H1 (cell line): ENCODE data around the gene TAF7. TPM values are rescaled to one million over a fixed set of nuclear protein-coding genes. Genes with fewer than 3 reads are reported as not detected.
"Not testable (repeated sequence)": the region's sequence is repeated elsewhere in the genome, so short reads cannot be mapped to it uniquely, and the experiment has no call there.

Experiments used
- CTCF ChIA-PET: fragments of 300-600 bp; sonication (Branson Sonifier 250); formaldehyde crosslinking; loops from one replicate; lab custom pipeline; 2021; ENCODE audit not compliant: partially characterized antibody; lab: Charles Lee
- POLR2A ChIA-PET: fragments of 300-600 bp; sonication (Branson Sonifier 250); formaldehyde crosslinking; loops from one replicate; lab custom pipeline; 2021; ENCODE audit warnings: inconsistent platforms; ENCODE audit not compliant: partially characterized antibody; lab: Charles Lee
- DNase-seq, 2 experiments: peaks; one replicate each; pipeline versions ENCODE4 v3.0.0 to v3.0.0-alpha.2; 2010 to 2022; ENCODE audit warnings: low spot score in 2 of 2, low read depth in 1 of 2, mixed read lengths in 1 of 2
- FAIRE-seq: peaks from 2 replicates; lab custom pipeline; 2011; peaks lifted over from hg19 to GRCh38; lab: Jason Lieb, UNC
- H2AFZ ChIP-seq: 2 replicates; pipeline ENCODE4 v1.8.1; 2012; ENCODE audit warnings: low read length, inconsistent platforms
- H2AK5ac ChIP-seq: 2 replicates; pipeline ENCODE4 v1.6.1; 2013; ENCODE audit warnings: low read depth, low read length
- H2BK120ac ChIP-seq: replicated peaks from 2 replicates; pipeline ENCODE3; 2013; ENCODE audit warnings: low read depth, low read length, inconsistent platforms
- H2BK12ac ChIP-seq: 2 replicates; pipeline ENCODE4 v1.6.1; 2013; ENCODE audit warnings: low read depth, low read length
- H2BK15ac ChIP-seq: 2 replicates; pipeline ENCODE4 v1.6.1; 2013; ENCODE audit warnings: low read length
- H2BK20ac ChIP-seq: 2 replicates; pipeline ENCODE4 v1.6.1; 2013; ENCODE audit warnings: low read length
- H2BK5ac ChIP-seq: 2 replicates; pipeline ENCODE4 v1.6.1; 2013; ENCODE audit warnings: low read depth, low read length
- H3K14ac ChIP-seq: 2 replicates; pipeline ENCODE4 v1.6.1; 2013; ENCODE audit warnings: inconsistent platforms; ENCODE audit not compliant: insufficient read length
- H3K18ac ChIP-seq: 2 replicates; pipeline ENCODE4 v1.6.1; 2013; ENCODE audit warnings: low read length; ENCODE audit errors: extremely low read depth
- H3K23ac ChIP-seq: 2 replicates; pipeline ENCODE4 v1.6.1; 2013; ENCODE audit warnings: inconsistent platforms; ENCODE audit not compliant: insufficient read length
- H3K23me2 ChIP-seq: 2 replicates; pipeline ENCODE4 v1.6.1; 2013; ENCODE audit warnings: low read depth, low read length
- H3K27ac ChIP-seq: 2 replicates; pipeline ENCODE4 v1.6.1; 2011; ENCODE audit warnings: low read depth, low read length, inconsistent platforms
- H3K27me3 ChIP-seq, 4 experiments: replicated peaks in 1 of 4; 1 replicate in 1 of 4; 2 replicates in 3 of 4; pipeline versions ENCODE4 v1.6.1 to v1.8.1; 2011 to 2013; ENCODE audit warnings: low read length in 3 of 4, mild to moderate bottlenecking in 3 of 4, inconsistent platforms in 2 of 4, mixed read lengths in 2 of 4, moderate library complexity in 1 of 4; ENCODE audit not compliant: control insufficient read depth in 3 of 4, insufficient read depth in 3 of 4; ENCODE audit errors: extremely low read depth in 1 of 4
- H3K36me3 ChIP-seq, 4 experiments: 2 replicates each; pipeline versions ENCODE4 v1.6.1 to v1.8.1; 2011 to 2013; ENCODE audit warnings: mild to moderate bottlenecking in 4 of 4, low read length in 3 of 4, moderate library complexity in 2 of 4, control low read depth in 1 of 4, inconsistent platforms in 1 of 4; ENCODE audit not compliant: insufficient read depth in 4 of 4, control insufficient read depth in 2 of 4
- H3K4ac ChIP-seq: replicated peaks from 2 replicates; pipeline ENCODE3; 2013; ENCODE audit warnings: low read length, low read depth, mixed read lengths, inconsistent platforms; ENCODE audit not compliant: insufficient read length
- H3K4me1 ChIP-seq, 4 experiments: replicated peaks in 1 of 4; 1 replicate in 1 of 4; 2 replicates in 3 of 4; pipeline versions ENCODE4 v1.6.1 to v1.8.1; 2011 to 2013; ENCODE audit warnings: low read length in 3 of 4, inconsistent platforms in 2 of 4, mixed read lengths in 1 of 4; ENCODE audit not compliant: insufficient read depth in 4 of 4, control insufficient read depth in 3 of 4
- H3K4me2 ChIP-seq, 2 experiments: 2 replicates each; pipeline versions ENCODE4 v1.6.1 to v1.8.1; 2011 to 2013; ENCODE audit warnings: low read depth in 2 of 2, low read length in 2 of 2, control low read depth in 1 of 2, inconsistent platforms in 1 of 2, mild to moderate bottlenecking in 1 of 2; ENCODE audit not compliant: insufficient read depth in 1 of 2
- H3K4me3 ChIP-seq, 4 experiments: fragments of 200-600, 300-600 bp in 1 of 4; sonication (generic), shearing (Covaris generic), sonication (Bioruptor Twin) in 1 of 4; 2 replicates each; pipeline versions ENCODE4 v1.5.1 to v1.8.1; 2011 to 2016; ENCODE audit warnings: low read length in 4 of 4, low read depth in 3 of 4, control low read depth in 2 of 4, inconsistent platforms in 2 of 4, mild to moderate bottlenecking in 2 of 4, mixed read lengths in 1 of 4, moderate library complexity in 1 of 4; ENCODE audit not compliant: insufficient read depth in 2 of 4; ENCODE audit errors: extremely low read depth in 1 of 4
- H3K56ac ChIP-seq: replicated peaks from 2 replicates; pipeline ENCODE3; 2013; ENCODE audit warnings: low read depth, mild to moderate bottlenecking, mixed read lengths, low read length, inconsistent platforms; ENCODE audit not compliant: insufficient read length
- H3K79me1 ChIP-seq: 2 replicates; pipeline ENCODE4 v1.6.1; 2013; ENCODE audit warnings: low read depth, low read length, control low read depth
- H3K79me2 ChIP-seq, 2 experiments: 2 replicates each; pipeline versions ENCODE4 v1.6.1 to v1.8.1; 2012 to 2013; ENCODE audit warnings: low read length in 2 of 2, mild to moderate bottlenecking in 2 of 2, inconsistent platforms in 1 of 2; ENCODE audit not compliant: insufficient read depth in 2 of 2, control insufficient read depth in 1 of 2
- H3K9ac ChIP-seq, 4 experiments: replicated peaks in 1 of 4; 1 replicate in 1 of 4; 2 replicates in 3 of 4; pipeline versions ENCODE4 v1.6.1 to v1.8.1; 2011 to 2013; ENCODE audit warnings: low read depth in 3 of 4, low read length in 3 of 4, control low read depth in 2 of 4, mild to moderate bottlenecking in 2 of 4, moderate library complexity in 2 of 4, inconsistent platforms in 1 of 4; ENCODE audit errors: extremely low read depth in 1 of 4
- H3K9me3 ChIP-seq, 2 experiments: 2 replicates each; pipeline versions ENCODE4 v1.6.1 to v1.8.1; 2012 to 2013; ENCODE audit warnings: mild to moderate bottlenecking in 2 of 2, moderate library complexity in 2 of 2, control low read depth in 1 of 2, inconsistent platforms in 1 of 2, low read depth in 1 of 2, low read length in 1 of 2, mixed read lengths in 1 of 2; ENCODE audit not compliant: insufficient read depth in 2 of 2
- H4K20me1 ChIP-seq, 2 experiments: replicated peaks in 1 of 2; 2 replicates each; pipeline versions ENCODE3 to v1.8.1; 2011 to 2013; ENCODE audit warnings: inconsistent platforms in 2 of 2, low read length in 2 of 2, mild to moderate bottlenecking in 1 of 2; ENCODE audit not compliant: insufficient read depth in 2 of 2, control insufficient read depth in 1 of 2
- H4K5ac ChIP-seq: 2 replicates; pipeline ENCODE4 v1.6.1; 2013; ENCODE audit warnings: low read length, low read depth, mixed read lengths, inconsistent platforms; ENCODE audit not compliant: insufficient read length
- H4K8ac ChIP-seq: 2 replicates; pipeline ENCODE4 v1.8.0; 2013; ENCODE audit warnings: mild to moderate bottlenecking, moderate library complexity, low read length, inconsistent platforms; ENCODE audit not compliant: insufficient read depth; ENCODE audit errors: extremely low read depth
- H4K91ac ChIP-seq: replicated peaks from 2 replicates; pipeline ENCODE3; 2013; ENCODE audit warnings: low read length, mixed read lengths, inconsistent platforms; ENCODE audit not compliant: insufficient read length
- WGBS, 2 experiments: shearing (Covaris generic) in 1 of 2; methylation state at CpG; one replicate each; pipeline versions ENCODE4 v1.1.6 to v1.1.7; 2013 to 2015; ENCODE audit warnings: low lambda C conversion rate in 2 of 2, mixed read lengths in 2 of 2, inconsistent platforms in 1 of 2, low coverage in 1 of 2, missing lambda C conversion rate in 1 of 2; ENCODE audit not compliant: insufficient replicate concordance in 2 of 2, insufficient coverage in 1 of 2, insufficient read length in 1 of 2; ENCODE audit errors: extremely low coverage in 1 of 2, missing lambda C conversion rate in 1 of 2; 5-methylcytosine and 5-hydroxymethylcytosine counted together
- polyA plus RNA-seq, 7 experiments: library from polyadenylated mRNA; depleted of rRNA in 3 of 7; stranded (reverse) in 5 of 7; unstranded in 2 of 7; fragments of >200 nt in 5 of 7; fragments of 200-250 nt in 2 of 7; gene quantifications; 1 replicate in 5 of 7; 2 replicates in 1 of 7; 4 replicates in 1 of 7; pipeline versions ENCODE4 v1.2.1 to v1.2.3, GENCODE V29; 2011 to 2013; ENCODE audit warnings: missing spikeins in 2 of 7, mixed read lengths in 2 of 7
- total RNA-seq: library from RNA; stranded (reverse); fragmentation: NEBNext Ultra II Directional; extraction: Animal tissue kit (Norgen Biotek cat#: 25700); gene quantifications from 2 replicates; pipeline ENCODE4 v1.2.1, GENCODE V29; 2021

The TAF7 gene
- total and polyA plus RNA-seq, 2 of the 8 experiments (the other 6 are each of a cell fraction or from before 2014, with no cell fraction given), result 29.8 to 101 TPM

DNA sequence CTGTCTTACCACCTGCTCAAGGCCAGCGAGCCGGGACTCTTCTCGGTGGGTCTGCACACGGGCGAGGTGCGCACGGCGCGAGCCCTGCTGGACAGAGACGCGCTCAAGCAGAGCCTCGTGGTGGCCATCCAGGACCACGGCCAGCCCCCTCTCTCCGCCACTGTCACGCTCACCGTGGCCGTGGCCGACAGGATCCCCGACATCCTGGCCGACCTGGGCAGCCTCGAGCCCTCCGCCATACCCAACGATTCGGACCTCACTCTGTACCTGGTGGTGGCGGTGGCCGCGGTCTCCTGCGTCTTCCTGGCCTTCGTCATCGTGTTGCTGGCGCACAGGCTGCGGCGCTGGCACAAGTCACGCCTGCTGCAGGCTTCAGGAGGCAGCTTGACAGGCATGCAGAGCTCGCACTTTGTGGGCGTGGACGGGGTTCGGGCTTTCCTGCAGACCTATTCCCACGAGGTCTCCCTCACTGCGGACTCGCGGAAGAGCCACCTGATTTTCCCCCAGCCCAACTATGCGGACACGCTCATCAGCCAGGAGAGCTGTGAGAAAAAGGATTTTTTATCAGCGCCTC is 20.3 kb upstream of the TAF7 start:
- H3K79me1 ChIP-seq, H3K9ac ChIP-seq, H2BK12ac ChIP-seq, H3K56ac ChIP-seq, H2BK5ac ChIP-seq, H3K23me2 ChIP-seq, DNase-seq, H4K8ac ChIP-seq, FAIRE-seq, H3K36me3 ChIP-seq, H3K4me3 ChIP-seq, H3K23ac ChIP-seq, H4K20me1 ChIP-seq, H2BK20ac ChIP-seq, H4K5ac ChIP-seq, H3K27ac ChIP-seq, POLR2A ChIA-PET, H3K79me2 ChIP-seq, H2AK5ac ChIP-seq, H3K14ac ChIP-seq, H3K27me3 ChIP-seq, H2BK120ac ChIP-seq, H2AFZ ChIP-seq, H2BK15ac ChIP-seq, H3K4me1 ChIP-seq, H3K18ac ChIP-seq, H3K4me2 ChIP-seq, H3K4ac ChIP-seq, H4K91ac ChIP-seq: not testable (repeated sequence)
- peaks cover 33 to 43% of the 10 kb centered on the region in 2 experiments; a peak in 3 of 4 replicates for H3K9me3 ChIP-seq
- CTCF ChIA-PET, result interaction anchor here (0.6 to 4.8 kb wide), 3 partner anchors 21 to 117 kb away, joined by 3 to 22 read pairs (median 21); partner anchors contain the start of genes PCDHB15 and TAF7
- 95% methylated on average over 32 of the region's 45 CpGs; no CpG with 5 or more reads in 1 of the 2 experiments for WGBS, 2 experiments
